B cell (primary cell): ENCODE data around the gene RXYLT1.

Experiments used
- CTCF ChIP-seq: fragments of 200-600 bp; IDR thresholded peaks from one replicate; pipeline ENCODE4 v1.8.0; 2022; ENCODE audit warnings: antibody characterized with exemption, mild to moderate bottlenecking
- EZH2 ChIP-seq: IDR thresholded peaks from 2 replicates; pipeline ENCODE4 v1.6.1; 2012; ENCODE audit warnings: borderline replicate concordance, low read depth, mild to moderate bottlenecking, moderate library complexity, low read length; ENCODE audit not compliant: insufficient read depth, poor library complexity, severe bottlenecking

GRCh38 chr12:63821781-63822251 lies 42.1 kb downstream of the RXYLT1 start:
- no peak for TF ChIP-seq CTCF
- TF ChIP-seq EZH2, result no peak
